Endodermal cell (in vitro differentiated cells): ENCODE measurements around the gene MEGF11. TPM values are rescaled to one million over a fixed set of nuclear protein-coding genes. Genes with fewer than 3 reads are reported as not detected.

ENCODE experiments used
- DNase-seq: peaks from one replicate; pipeline ENCODE4 v3.0.0-alpha.2; 2017
- H3K27ac ChIP-seq: 2 replicates; pipeline ENCODE4 v1.5.1; 2013; ENCODE audit warnings: mild to moderate bottlenecking, low read depth, low read length, moderate library complexity
- H3K27me3 ChIP-seq: 2 replicates; pipeline ENCODE4 v1.6.1; 2013; ENCODE audit warnings: mild to moderate bottlenecking, low read length, moderate library complexity; ENCODE audit not compliant: insufficient read depth, control insufficient read depth, poor library complexity, severe bottlenecking
- H3K36me3 ChIP-seq: 2 replicates; pipeline ENCODE4 v1.7.0; 2013; ENCODE audit warnings: mild to moderate bottlenecking, low read length, moderate library complexity; ENCODE audit not compliant: control insufficient read depth, insufficient read depth
- H3K4me1 ChIP-seq: one replicate; pipeline ENCODE4 v1.7.0; 2013; ENCODE audit warnings: low read length; ENCODE audit not compliant: control insufficient read depth, insufficient read depth
- H3K4me3 ChIP-seq: 2 replicates; pipeline ENCODE4 v1.5.1; 2013; ENCODE audit warnings: mild to moderate bottlenecking, low read length, moderate library complexity
- H3K9ac ChIP-seq: 2 replicates; pipeline ENCODE4 v1.6.1; 2013; ENCODE audit warnings: mild to moderate bottlenecking, low read length, moderate library complexity; ENCODE audit not compliant: poor library complexity, severe bottlenecking; ENCODE audit errors: extremely low read depth
- H3K9me3 ChIP-seq: 2 replicates; pipeline ENCODE4 v1.6.1; 2013; ENCODE audit warnings: mild to moderate bottlenecking, low read length, moderate library complexity; ENCODE audit not compliant: control insufficient read depth
- H3K27ac Mint-ChIP-seq: 2 replicates; pipeline ENCODE4 v1.8.0; 2020; ENCODE audit warnings: mixed read lengths
- H3K27me3 Mint-ChIP-seq: 2 replicates; pipeline ENCODE4 v1.8.0; 2021; ENCODE audit warnings: mild to moderate bottlenecking, mixed read lengths; ENCODE audit not compliant: insufficient read depth
- H3K36me3 Mint-ChIP-seq: 2 replicates; pipeline ENCODE4 v1.8.0; 2020; ENCODE audit warnings: low read depth, mixed read lengths
- H3K4me1 Mint-ChIP-seq: 2 replicates; pipeline ENCODE4 v1.8.0; 2020; ENCODE audit warnings: mixed read lengths
- H3K4me3 Mint-ChIP-seq: 2 replicates; pipeline ENCODE4 v1.8.0; 2020; ENCODE audit warnings: mild to moderate bottlenecking, moderate library complexity, mixed read lengths
- H3K9me3 Mint-ChIP-seq: 2 replicates; pipeline ENCODE4 v1.8.0; 2020; ENCODE audit warnings: mild to moderate bottlenecking, mixed read lengths
- WGBS, 2 experiments: methylation state at CpG; one replicate each; pipeline versions ENCODE4 v1.1.5 to v1.1.7; 2013; ENCODE audit warnings: missing lambda C conversion rate in 2 of 2, mixed read lengths in 1 of 2; ENCODE audit not compliant: insufficient coverage in 1 of 2, insufficient read length in 1 of 2; 5-methylcytosine and 5-hydroxymethylcytosine counted together
- total RNA-seq, 2 donors: library from RNA; stranded (reverse); fragmentation: NEBNext Ultra II Directional in 1 of 2; extraction: Animal tissue kit (Norgen Biotek cat#: 25700) in 1 of 2; gene quantifications; 2 replicates in 1 of 2; 3 replicates in 1 of 2; pipeline ENCODE4 v1.2.1, GENCODE V29; 2021
- TF ChIP-seq, protein P1 (sequence below): fragments of 200-600 bp; sonication (generic); conservative IDR thresholded peaks from 2 replicates; pipeline ENCODE4 v1.5.0; 2021; ENCODE audit warnings: antibody characterized with exemption, mild to moderate bottlenecking

Gene MEGF11
- total RNA-seq, 2 donors from 2014 or later, result 0.73 to 1.2 TPM

DNA sequence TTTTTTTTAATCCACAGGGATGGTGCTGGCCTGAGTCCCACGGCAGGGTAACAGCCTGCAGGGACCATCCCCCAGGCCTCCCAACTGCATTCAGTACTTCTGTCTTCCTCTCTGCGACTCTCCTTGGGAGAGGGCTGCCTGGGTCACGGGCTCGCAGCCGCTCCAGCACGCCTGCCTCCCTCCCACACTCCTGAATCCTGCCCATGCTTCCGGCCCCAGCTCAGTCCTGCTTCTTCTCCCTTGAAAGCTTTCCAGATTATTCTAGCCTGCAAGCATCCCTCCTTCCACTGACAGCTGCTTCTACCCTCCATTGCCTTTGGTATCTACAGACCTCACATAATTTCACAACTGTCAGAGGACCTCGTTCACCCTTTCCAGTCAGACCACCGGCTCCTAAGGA lies 32.4 kb downstream of the MEGF11 start:
- Histone ChIP-seq H3K9ac (no peak overlapping the region), H3K9me3 (no peaks in the 10 kb centered on the region), H3K4me1 (no peaks in the 10 kb centered on the region), H3K36me3 (no peaks in the 10 kb centered on the region), H3K27me3 (no peaks in the 10 kb centered on the region), H3K27ac (no peak overlapping the region), H3K4me3 (no peak overlapping the region)
- Mint-ChIP-seq H3K36me3 (no peaks in the 10 kb centered on the region), H3K4me3 (no peak overlapping the region), H3K27ac (no peak overlapping the region), H3K27me3 (no peaks in the 10 kb centered on the region), H3K4me1 (no peaks in the 10 kb centered on the region), H3K9me3 (no peaks in the 10 kb centered on the region)
- 60 to 84% methylated on average over 3 to 9 of the region's 9 CpGs for WGBS, 2 experiments
- TF ChIP-seq, protein P1, sequence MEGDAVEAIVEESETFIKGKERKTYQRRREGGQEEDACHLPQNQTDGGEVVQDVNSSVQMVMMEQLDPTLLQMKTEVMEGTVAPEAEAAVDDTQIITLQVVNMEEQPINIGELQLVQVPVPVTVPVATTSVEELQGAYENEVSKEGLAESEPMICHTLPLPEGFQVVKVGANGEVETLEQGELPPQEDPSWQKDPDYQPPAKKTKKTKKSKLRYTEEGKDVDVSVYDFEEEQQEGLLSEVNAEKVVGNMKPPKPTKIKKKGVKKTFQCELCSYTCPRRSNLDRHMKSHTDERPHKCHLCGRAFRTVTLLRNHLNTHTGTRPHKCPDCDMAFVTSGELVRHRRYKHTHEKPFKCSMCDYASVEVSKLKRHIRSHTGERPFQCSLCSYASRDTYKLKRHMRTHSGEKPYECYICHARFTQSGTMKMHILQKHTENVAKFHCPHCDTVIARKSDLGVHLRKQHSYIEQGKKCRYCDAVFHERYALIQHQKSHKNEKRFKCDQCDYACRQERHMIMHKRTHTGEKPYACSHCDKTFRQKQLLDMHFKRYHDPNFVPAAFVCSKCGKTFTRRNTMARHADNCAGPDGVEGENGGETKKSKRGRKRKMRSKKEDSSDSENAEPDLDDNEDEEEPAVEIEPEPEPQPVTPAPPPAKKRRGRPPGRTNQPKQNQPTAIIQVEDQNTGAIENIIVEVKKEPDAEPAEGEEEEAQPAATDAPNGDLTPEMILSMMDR, result no peak
- no peak for DNase-seq

DNA sequence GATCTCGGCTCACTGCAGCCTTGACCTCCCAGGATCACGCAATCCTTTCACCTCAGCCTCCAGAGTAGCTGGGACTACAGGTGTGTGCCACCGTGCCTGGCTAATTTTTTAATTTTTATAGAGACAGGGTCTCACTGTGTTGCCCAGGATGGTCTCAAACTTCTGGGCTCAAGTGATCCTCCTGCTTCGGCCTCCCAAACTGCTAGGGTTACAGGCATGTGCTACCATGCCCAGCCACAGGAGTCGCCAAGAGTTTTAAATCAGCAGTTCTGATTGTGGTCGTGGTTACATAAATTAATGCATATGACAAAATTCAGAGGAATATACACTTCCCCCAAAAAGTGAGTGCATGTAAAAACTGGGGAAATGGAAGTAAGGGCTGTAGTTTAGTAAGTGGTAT lies 32.9 kb downstream of the MEGF11 start:
- Histone ChIP-seq H3K27ac (no peak overlapping the region), H3K36me3 (no peaks in the 10 kb centered on the region)
- 86 to 98% methylated on average over 6 of the region's 6 CpGs for WGBS, 2 experiments

DNA sequence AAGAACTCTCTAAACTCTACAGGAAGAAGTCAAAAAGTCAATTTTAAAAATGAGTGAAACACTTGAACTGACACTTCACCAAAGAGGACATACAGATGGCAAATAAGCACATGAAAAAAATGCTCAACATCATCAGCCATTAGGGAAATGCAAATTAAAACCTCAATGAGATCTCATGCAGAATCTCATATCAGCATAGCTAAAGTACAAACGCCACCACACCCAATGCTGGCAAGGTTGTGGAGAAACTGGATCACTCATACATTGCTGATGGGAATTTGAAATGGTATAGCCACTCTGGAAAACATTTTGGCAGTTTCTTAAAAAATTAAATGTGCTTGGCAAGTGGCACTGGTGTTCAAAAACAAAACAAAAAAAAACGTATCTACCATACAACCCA lies 34.2 kb downstream of the MEGF11 start:
- H3K27me3 Mint-ChIP-seq, result peaks cover 2% of the 10 kb centered on the region
- no peak for DNase-seq
- H3K4me3 ChIP-seq, result no peak overlapping the region
- H3K4me1 Mint-ChIP-seq, result no peaks in the 10 kb centered on the region
- no peak overlapping the region for H3K27ac ChIP-seq
- no peaks in the 10 kb centered on the region for H3K9me3 ChIP-seq
- H3K9me3 Mint-ChIP-seq, result no peaks in the 10 kb centered on the region
- 76% methylated on average over 2 of the region's 2 CpGs; no CpG with 5 or more reads in 1 of the 2 experiments for WGBS, 2 experiments
- H3K9ac ChIP-seq, result no peak overlapping the region
- H3K4me1 ChIP-seq, result no peaks in the 10 kb centered on the region
- H3K27me3 ChIP-seq, result no peaks in the 10 kb centered on the region
- no peaks in the 10 kb centered on the region for H3K36me3 Mint-ChIP-seq
- H3K36me3 ChIP-seq, result no peaks in the 10 kb centered on the region
- no peak overlapping the region for H3K27ac Mint-ChIP-seq
- TF ChIP-seq, protein P1, result no peak
- H3K4me3 Mint-ChIP-seq, result no peak overlapping the region

More for the DNA sequence above, 32.9 kb downstream of the MEGF11 start:
- H3K36me3 Mint-ChIP-seq, result no peaks in the 10 kb centered on the region
- no peak overlapping the region for H3K4me3 ChIP-seq
- H3K9ac ChIP-seq, result no peak overlapping the region
- no peaks in the 10 kb centered on the region for H3K9me3 ChIP-seq
- no peaks in the 10 kb centered on the region for H3K4me1 Mint-ChIP-seq
- H3K4me3 Mint-ChIP-seq, result no peak overlapping the region
- H3K9me3 Mint-ChIP-seq, result no peaks in the 10 kb centered on the region
- no peaks in the 10 kb centered on the region for H3K27me3 Mint-ChIP-seq
- DNase-seq, result no peak
- TF ChIP-seq, protein P1, result peak; percentile 30
- H3K27ac Mint-ChIP-seq, result no peak overlapping the region
- H3K27me3 ChIP-seq, result no peaks in the 10 kb centered on the region
- H3K4me1 ChIP-seq, result no peaks in the 10 kb centered on the region
